Right lobe of liver (tissue), 6 donors: ENCODE data around the gene MAGEF1. TPM values are rescaled to one million over a fixed set of nuclear protein-coding genes. Genes with fewer than 3 reads are reported as not detected.

ENCODE experiments used
- ATAC-seq, 4 donors: fragments of 200-7000 bp; cut with Tn5 transposase; one replicate each; pipeline ENCODE4 v1.9.1; 2020; ENCODE audit warnings: mild to moderate bottlenecking in 4 of 4, moderate library complexity in 4 of 4
- DNase-seq, 3 donors: peaks; one replicate each; pipeline ENCODE4 v3.0.0-alpha.2; 2020
- H3K27ac ChIP-seq, 3 donors: fragments of 200-600 bp; one replicate each; pipeline ENCODE4 v1.8.0; 2022
- H3K27me3 ChIP-seq, 2 donors: fragments of 200-600 bp; one replicate each; pipeline ENCODE4 v1.8.0; 2022
- H3K36me3 ChIP-seq, 4 donors: fragments of 200-600 bp; sonication (generic) in 1 of 4; one replicate each; pipeline versions ENCODE4 v1.5.1 to v1.8.0; 2017 to 2022; ENCODE audit warnings: control low read depth in 1 of 4
- H3K4me1 ChIP-seq, 4 donors: fragments of 200-600 bp; sonication (generic) in 1 of 4; one replicate each; pipeline versions ENCODE4 v1.5.1 to v1.8.0; 2017 to 2022; ENCODE audit warnings: control low read depth in 1 of 4
- H3K4me3 ChIP-seq, 3 donors: fragments of 200-600 bp; one replicate each; pipeline ENCODE4 v1.8.0; 2022
- H3K9me3 ChIP-seq, 4 donors: fragments of 200-600 bp; sonication (generic) in 1 of 4; one replicate each; pipeline versions ENCODE4 v1.5.1 to v1.8.0; 2017 to 2022; ENCODE audit warnings: control low read depth in 1 of 4
- POLR2A ChIP-seq: fragments of 450-650 bp; IDR thresholded peaks from one replicate; pipeline ENCODE4 v1.6.1; 2017; ENCODE audit warnings: antibody characterized with exemption, mild to moderate bottlenecking
- WGBS: methylation state at CpG from one replicate; pipeline ENCODE4 v1.1.6; 2018; ENCODE audit warnings: low coverage, low lambda C conversion rate; ENCODE audit not compliant: insufficient coverage; ENCODE audit errors: missing lambda C conversion rate; 5-methylcytosine and 5-hydroxymethylcytosine counted together
- intact Hi-C, 2 donors: fragments of 100-400 bp; cut with DNase I; formaldehyde crosslinking; loops; one replicate each; pipeline versions ENCODE4 v1.11.2 to v1.14.1; 2022
- total RNA-seq, 6 experiments: library from RNA; depleted of rRNA in 2 of 6; stranded (reverse); fragments of >200 nt in 2 of 6; fragmentation: NEBNext Ultra II Directional in 3 of 6; extraction: Animal tissue kit (Norgen Biotek cat#: 25700) in 3 of 6; gene quantifications; one replicate each; pipeline versions ENCODE4 v1.1.0 to v1.2.4, GENCODE V29; 2016 to 2023
- TF ChIP-seq, protein P1 (sequence below), 4 donors: fragments of 200-600 bp in 3 of 4; fragments of 450-650 bp in 1 of 4; IDR thresholded peaks; one replicate each; pipeline versions ENCODE4 v1.5.1 to v1.8.0; 2016 to 2022; ENCODE audit warnings: antibody characterized with exemption in 4 of 4, mild to moderate bottlenecking in 2 of 4
- donor health status: DM: no; HTN: yes; CAD: no.
- donor health status: DM: no; HTN: no; CAD: no.
- donor health status: DM: no; HTN: no; CAD: no.
- donor health status: DM: no; HTN: yes; CAD: no.
- donor health status: DM: no; HTN: yes; CAD: no.

MAGEF1 gene
- total RNA-seq, 6 experiments from 2014 or later: 8.2 to 17.1 (median 10.9) TPM

DNA sequence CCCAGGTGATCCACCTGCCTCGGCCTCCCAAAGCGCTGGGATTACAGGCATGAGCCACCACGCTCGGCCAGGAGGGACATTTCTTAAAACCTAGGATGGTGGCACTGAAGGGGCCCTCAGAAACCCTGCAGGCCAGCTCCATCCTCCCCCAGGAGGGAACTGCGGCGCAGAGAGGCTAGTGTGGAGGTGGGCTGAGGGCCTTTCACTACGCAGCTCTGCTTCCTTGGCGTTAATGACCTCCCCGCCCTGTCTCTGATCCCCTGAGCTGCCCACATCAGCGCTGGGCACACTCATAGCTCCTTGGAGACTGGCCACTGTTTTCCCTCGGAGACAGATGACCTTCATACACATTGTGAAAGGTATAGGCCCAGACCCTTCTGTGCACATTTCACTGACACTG is 46.2 kb upstream of the MAGEF1 start:
- intact Hi-C loops: no loop called here
- H3K4me3 ChIP-seq: no peak overlapping the region
- H3K4me1 ChIP-seq: no peaks in the 10 kb centered on the region
- ATAC-seq (no peak), DNase-seq (no peak)
- TF ChIP-seq POLR2A: no peak
- TF ChIP-seq, protein P1, sequence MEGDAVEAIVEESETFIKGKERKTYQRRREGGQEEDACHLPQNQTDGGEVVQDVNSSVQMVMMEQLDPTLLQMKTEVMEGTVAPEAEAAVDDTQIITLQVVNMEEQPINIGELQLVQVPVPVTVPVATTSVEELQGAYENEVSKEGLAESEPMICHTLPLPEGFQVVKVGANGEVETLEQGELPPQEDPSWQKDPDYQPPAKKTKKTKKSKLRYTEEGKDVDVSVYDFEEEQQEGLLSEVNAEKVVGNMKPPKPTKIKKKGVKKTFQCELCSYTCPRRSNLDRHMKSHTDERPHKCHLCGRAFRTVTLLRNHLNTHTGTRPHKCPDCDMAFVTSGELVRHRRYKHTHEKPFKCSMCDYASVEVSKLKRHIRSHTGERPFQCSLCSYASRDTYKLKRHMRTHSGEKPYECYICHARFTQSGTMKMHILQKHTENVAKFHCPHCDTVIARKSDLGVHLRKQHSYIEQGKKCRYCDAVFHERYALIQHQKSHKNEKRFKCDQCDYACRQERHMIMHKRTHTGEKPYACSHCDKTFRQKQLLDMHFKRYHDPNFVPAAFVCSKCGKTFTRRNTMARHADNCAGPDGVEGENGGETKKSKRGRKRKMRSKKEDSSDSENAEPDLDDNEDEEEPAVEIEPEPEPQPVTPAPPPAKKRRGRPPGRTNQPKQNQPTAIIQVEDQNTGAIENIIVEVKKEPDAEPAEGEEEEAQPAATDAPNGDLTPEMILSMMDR (IDR thresholded peaks at IDR 0.05): no peak
- H3K9me3 ChIP-seq: no peaks in the 10 kb centered on the region
- no peak overlapping the region for H3K27ac ChIP-seq
- H3K27me3 ChIP-seq: no peaks in the 10 kb centered on the region
- WGBS: no CpG with 5 or more reads among the region's 11 CpGs
- H3K36me3 ChIP-seq: no peaks in the 10 kb centered on the region

DNA sequence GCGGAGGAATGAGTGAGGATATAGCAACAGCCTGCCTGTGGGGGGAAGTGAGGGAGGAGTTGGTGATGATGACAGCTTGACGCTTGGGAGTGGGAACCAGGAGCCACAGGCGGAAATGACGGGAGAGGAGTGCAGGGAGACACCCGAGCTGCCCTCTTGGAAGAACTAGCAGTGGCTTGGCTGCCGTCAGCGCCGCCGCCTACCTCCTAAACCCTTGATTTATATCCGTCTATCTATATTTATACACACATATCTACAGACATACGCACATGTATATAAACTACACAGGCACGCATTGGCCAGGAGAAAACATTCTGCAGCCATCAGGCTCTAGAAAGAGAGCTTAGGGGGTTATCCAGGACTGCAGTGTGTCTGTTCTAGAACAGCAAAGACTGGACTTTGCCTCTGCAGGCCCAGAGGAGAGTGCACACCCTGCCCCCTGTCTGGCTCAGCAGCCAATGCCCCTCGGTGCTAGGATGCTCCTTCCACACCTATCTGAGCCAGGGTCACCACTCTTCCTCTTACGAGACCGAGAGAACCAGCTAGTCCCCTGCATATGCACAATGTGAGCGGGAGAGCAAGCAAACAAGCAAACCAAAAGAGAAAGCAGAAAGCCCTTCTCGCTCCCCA is 45.3 kb upstream of the MAGEF1 start:
- peak in 1 of 3 donors; percentile 43 for DNase-seq
- H3K4me3 ChIP-seq: no peak overlapping the region
- no peak overlapping the region for H3K27ac ChIP-seq
- ATAC-seq: peak; percentile 59 to 80 (median 68)
- WGBS: 50% methylated on average over 13 of the region's 17 CpGs
- no peaks in the 10 kb centered on the region for H3K4me1 ChIP-seq
- TF ChIP-seq POLR2A: no peak
- TF ChIP-seq, protein P1 (IDR thresholded peaks at IDR 0.05): no peak
- no peaks in the 10 kb centered on the region for H3K9me3 ChIP-seq
- intact Hi-C loops: no loop called here
- no peaks in the 10 kb centered on the region for H3K27me3 ChIP-seq
- no peaks in the 10 kb centered on the region for H3K36me3 ChIP-seq

DNA sequence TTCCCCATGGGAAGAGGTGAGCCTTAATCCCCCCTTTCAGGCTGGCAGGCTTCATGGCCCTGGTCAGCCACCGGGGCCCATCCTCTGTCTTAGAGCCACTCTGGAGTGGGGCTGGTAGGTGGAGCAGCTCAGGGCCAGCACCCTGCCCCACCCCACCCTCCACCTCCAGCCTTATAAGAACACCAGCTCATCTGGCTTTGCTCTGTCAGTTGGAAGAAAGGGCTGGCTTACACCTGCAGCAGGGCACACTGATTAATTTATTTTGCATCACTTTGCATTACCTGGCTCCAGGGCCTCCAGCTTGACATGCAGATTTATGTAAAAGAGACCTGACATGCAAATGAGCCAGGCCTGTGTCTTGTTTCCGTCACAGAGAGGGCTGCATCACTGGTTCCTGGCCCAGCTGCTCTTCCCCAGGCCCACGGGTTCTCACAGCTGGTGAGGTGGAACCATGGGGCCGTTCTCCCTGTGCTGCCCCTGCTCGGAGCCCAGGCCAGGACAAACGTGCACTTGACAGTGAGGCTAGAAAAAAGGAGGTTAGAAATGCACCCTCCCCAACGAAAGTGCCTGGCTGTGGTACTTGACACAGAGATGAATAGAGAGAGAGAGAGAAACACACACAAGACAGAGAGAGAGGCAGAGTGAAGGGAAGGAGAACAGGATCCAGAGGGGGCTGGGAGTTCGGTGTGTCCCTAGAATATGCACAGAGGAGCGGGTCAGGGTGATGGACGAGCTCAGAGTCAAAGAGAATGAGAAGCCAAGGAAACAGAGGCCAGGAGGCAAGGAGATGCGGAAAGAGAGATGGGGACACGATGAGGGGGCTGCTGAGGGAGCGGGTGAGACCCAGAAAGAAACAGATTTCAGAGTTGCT is 44.5 kb upstream of the MAGEF1 start:
- 48% methylated on average over 10 of the region's 13 CpGs for WGBS
- DNase-seq: no peak
- peak overlapping the region in 1 of 3 donors; percentile 21 for H3K27ac ChIP-seq

DNA sequence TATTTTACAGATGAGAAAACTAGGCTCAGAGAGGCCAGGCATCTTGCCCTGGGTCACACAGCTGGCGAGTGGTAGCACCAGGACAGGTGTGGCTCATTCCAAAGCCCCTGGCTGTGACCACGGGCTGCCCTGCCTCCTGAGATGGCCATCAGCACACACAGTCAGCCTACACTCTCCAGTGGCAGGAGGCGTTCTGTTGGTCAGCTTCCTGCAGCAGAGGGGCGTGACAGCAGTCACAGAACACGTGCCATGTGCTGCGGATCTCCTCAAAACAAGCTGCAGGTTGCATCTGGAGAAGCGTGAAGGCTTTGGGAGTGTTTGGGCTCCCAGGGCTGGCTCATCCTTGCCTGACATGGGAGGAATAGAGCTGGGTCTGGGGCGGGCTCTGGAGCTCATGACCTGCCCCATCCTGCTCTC is 43.5 kb upstream of the MAGEF1 start:
- Histone ChIP-seq H3K4me1 (no peaks in the 10 kb centered on the region), H3K36me3 (no peaks in the 10 kb centered on the region), H3K4me3 (no peak overlapping the region), H3K27me3 (no peaks in the 10 kb centered on the region), H3K9me3 (no peaks in the 10 kb centered on the region), H3K27ac (no peak overlapping the region)
- no peak for ATAC-seq
- no peak for DNase-seq
- no peak for TF ChIP-seq POLR2A
- WGBS: 80% methylated on average over 1 of the region's 8 CpGs
- intact Hi-C loops: no loop called here

More for the DNA sequence above, 44.5 kb upstream of the MAGEF1 start:
- H3K36me3 ChIP-seq: no peaks in the 10 kb centered on the region
- H3K4me3 ChIP-seq: no peak overlapping the region
- no peaks in the 10 kb centered on the region for H3K4me1 ChIP-seq
- no peak for ATAC-seq
- H3K9me3 ChIP-seq: no peaks in the 10 kb centered on the region
- TF ChIP-seq, protein P1 (IDR thresholded peaks at IDR 0.05): no peak
- no peak for TF ChIP-seq POLR2A
- intact Hi-C loops: no loop called here
- H3K27me3 ChIP-seq: no peaks in the 10 kb centered on the region

DNA sequence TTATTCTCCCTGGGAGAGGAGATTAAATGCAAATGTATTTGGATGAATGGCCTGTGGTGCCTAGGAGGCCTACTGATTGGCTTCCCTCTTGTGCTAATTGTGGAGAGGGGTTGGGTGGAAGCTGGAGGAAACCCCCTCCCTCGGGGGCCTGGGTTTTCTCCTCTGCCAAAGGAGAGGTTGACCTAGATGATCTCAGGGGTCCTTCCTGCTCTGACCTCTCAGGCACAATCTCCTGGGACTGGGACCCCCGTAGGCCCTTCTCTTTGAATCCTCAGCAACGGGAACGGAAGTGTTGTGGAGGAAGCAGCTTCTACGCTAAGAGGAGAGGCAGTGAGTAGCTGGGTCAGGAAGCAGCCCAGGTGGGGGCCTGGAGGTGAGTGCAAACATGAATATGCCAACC is 40.5 kb upstream of the MAGEF1 start:
- Histone ChIP-seq H3K9me3 (no peaks in the 10 kb centered on the region), H3K4me1 (no peaks in the 10 kb centered on the region), H3K4me3 (no peak overlapping the region), H3K36me3 (no peaks in the 10 kb centered on the region), H3K27me3 (no peaks in the 10 kb centered on the region), H3K27ac (no peak overlapping the region)
- TF ChIP-seq POLR2A: no peak
- TF ChIP-seq, protein P1 (IDR thresholded peaks at IDR 0.05): no peak
- ATAC-seq (no peak), DNase-seq (no peak)
- intact Hi-C loops: no loop called here
- 81% methylated on average over 3 of the region's 5 CpGs for WGBS
